Activated CD4-positive, alpha-beta T cell treated with anti-CD3 and anti-CD28 coated beads, Interleukin-2, amount 10 ng/mL, durations not matched to agents 24 days and 14 days (primary cell): ENCODE data around the gene GALM. TPM values are rescaled to one million over a fixed set of nuclear protein-coding genes. Genes with fewer than 3 reads are reported as not detected.
"Not testable (repeated sequence)": the region's sequence is repeated elsewhere in the genome, so short reads cannot be mapped to it uniquely, and the experiment has no call there.

Experiments
- DNase-seq: peaks from one replicate; pipeline ENCODE4 v3.0.0; 2022
- H3K27ac Mint-ChIP-seq: one replicate; pipeline ENCODE4 v1.8.0; 2022; ENCODE audit warnings: mild to moderate bottlenecking, mixed read lengths
- H3K27me3 Mint-ChIP-seq: one replicate; pipeline ENCODE4 v1.8.0; 2022; ENCODE audit warnings: mixed read lengths
- H3K36me3 Mint-ChIP-seq: one replicate; pipeline ENCODE4 v1.8.0; 2022; ENCODE audit warnings: low read depth, mild to moderate bottlenecking, mixed read lengths
- H3K4me1 Mint-ChIP-seq: one replicate; pipeline ENCODE4 v1.8.0; 2021; ENCODE audit warnings: mixed read lengths
- H3K4me3 Mint-ChIP-seq: one replicate; pipeline ENCODE4 v1.8.0; 2022; ENCODE audit warnings: mild to moderate bottlenecking, moderate library complexity, mixed read lengths
- H3K9me3 Mint-ChIP-seq: one replicate; pipeline ENCODE4 v1.8.0; 2021; ENCODE audit warnings: mixed read lengths
- intact Hi-C: fragments of 100-400 bp; cut with micrococcal nuclease; formaldehyde crosslinking; loops from one replicate; pipeline ENCODE4 v1.15.1; 2023
- total RNA-seq: library from RNA; stranded (reverse); gene quantifications from 2 replicates; pipeline ENCODE4 v1.2.3, GENCODE V29; 2022

GALM gene
- total RNA-seq, 1 donor from 2014 or later = 57.4 TPM

DNA sequence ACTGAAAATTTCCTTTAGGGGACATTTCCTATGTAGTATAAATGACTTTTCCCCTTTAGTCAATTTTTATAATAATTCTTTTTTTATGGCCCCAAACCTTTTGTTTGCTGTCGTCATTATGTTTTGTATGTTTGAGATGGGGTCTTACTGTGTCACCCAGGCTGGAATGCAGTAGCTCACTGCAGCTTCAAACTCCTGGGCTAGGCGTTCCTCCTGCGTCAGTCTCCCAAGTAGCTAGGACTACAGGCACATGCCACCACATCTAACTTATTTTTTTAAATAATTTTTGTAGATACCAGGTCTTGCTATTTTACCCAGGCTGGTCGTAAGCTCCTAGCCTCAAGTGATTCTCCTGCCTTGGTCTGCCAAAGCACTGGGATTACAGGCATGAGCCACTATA lies 30.8 kb upstream of the GALM start:
- Mint-ChIP-seq H3K27ac (no peak overlapping the region), H3K9me3 (peaks cover 7% of the 10 kb centered on the region), H3K4me1 (peaks cover 34% of the 10 kb centered on the region), H3K36me3 (peaks cover 2% of the 10 kb centered on the region), H3K27me3 (no peaks in the 10 kb centered on the region), H3K4me3 (no peak overlapping the region)
- intact Hi-C loops = no loop called here
- DNase-seq = no peak

GRCh38 chr2:38636069-38636468 lies 29.8 kb upstream of the GALM start:
- H3K4me3 Mint-ChIP-seq = no peak overlapping the region

GRCh38 chr2:38642373-38643017 lies 23.4 kb upstream of the GALM start:
- not testable (repeated sequence) for H3K27me3 Mint-ChIP-seq, H3K4me3 Mint-ChIP-seq, DNase-seq, H3K36me3 Mint-ChIP-seq, H3K9me3 Mint-ChIP-seq
- Mint-ChIP-seq H3K4me1 (peaks cover 28% of the 10 kb centered on the region), H3K27ac (peak overlapping the region; percentile 66)
- intact Hi-C loops = loop anchor here (2.0 kb wide), 1 partner anchor 16 kb away; no protein-coding TSS in a partner anchor

More at GRCh38 chr2:38636069-38636468, 29.8 kb upstream of the GALM start:
- peaks cover 7% of the 10 kb centered on the region for H3K9me3 Mint-ChIP-seq
- intact Hi-C loops = no loop called here
- DNase-seq = no peak
- H3K4me1 Mint-ChIP-seq = peaks cover 35% of the 10 kb centered on the region
- no peaks in the 10 kb centered on the region for H3K27me3 Mint-ChIP-seq
- H3K36me3 Mint-ChIP-seq = peaks cover 2% of the 10 kb centered on the region
- H3K27ac Mint-ChIP-seq = no peak overlapping the region

DNA sequence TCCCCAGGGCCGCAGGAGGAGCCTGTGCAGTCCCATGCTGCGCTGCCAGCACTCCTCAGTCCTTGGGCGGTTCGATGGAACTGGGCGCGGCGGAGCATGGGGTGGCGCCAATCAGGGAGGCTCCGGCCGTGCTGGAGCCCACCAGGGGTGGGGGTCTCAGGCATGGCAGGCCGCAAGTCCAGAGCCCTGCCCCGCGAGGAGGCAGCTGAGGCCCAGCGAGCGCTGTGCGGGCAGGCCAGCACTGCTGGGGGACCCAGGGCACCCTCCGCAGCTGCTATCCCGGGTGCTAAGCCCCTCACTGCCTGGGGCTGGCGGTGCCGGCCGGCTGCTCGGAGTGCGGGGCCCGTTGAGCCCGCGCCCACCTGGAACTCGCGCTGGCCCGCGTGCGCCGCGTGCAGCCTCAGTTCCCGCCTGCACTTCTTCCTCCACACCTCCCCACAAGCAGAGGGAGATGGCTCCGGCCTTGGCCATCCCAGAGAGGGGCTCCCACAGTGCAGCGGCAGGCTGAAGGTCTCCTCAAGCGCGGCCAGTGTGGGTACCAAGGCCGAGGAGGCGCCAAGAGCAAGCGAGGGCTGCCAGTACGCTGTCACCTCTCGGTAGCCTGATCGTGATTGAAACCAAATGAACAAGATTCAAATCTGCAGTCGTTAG lies 22.8 kb upstream of the GALM start:
- peak overlapping the region; percentile 71 for H3K4me3 Mint-ChIP-seq
- peak overlapping the region; percentile 90 for H3K27ac Mint-ChIP-seq
- H3K4me1 Mint-ChIP-seq = peaks cover 34% of the 10 kb centered on the region
- H3K27me3 Mint-ChIP-seq = no peaks in the 10 kb centered on the region
- H3K9me3 Mint-ChIP-seq = peaks cover 5% of the 10 kb centered on the region
- intact Hi-C loops = loop anchor here (2.0 kb wide), 1 partner anchor 16 kb away; no protein-coding TSS in a partner anchor
- H3K36me3 Mint-ChIP-seq = peaks cover 6% of the 10 kb centered on the region
- no peak for DNase-seq

DNA sequence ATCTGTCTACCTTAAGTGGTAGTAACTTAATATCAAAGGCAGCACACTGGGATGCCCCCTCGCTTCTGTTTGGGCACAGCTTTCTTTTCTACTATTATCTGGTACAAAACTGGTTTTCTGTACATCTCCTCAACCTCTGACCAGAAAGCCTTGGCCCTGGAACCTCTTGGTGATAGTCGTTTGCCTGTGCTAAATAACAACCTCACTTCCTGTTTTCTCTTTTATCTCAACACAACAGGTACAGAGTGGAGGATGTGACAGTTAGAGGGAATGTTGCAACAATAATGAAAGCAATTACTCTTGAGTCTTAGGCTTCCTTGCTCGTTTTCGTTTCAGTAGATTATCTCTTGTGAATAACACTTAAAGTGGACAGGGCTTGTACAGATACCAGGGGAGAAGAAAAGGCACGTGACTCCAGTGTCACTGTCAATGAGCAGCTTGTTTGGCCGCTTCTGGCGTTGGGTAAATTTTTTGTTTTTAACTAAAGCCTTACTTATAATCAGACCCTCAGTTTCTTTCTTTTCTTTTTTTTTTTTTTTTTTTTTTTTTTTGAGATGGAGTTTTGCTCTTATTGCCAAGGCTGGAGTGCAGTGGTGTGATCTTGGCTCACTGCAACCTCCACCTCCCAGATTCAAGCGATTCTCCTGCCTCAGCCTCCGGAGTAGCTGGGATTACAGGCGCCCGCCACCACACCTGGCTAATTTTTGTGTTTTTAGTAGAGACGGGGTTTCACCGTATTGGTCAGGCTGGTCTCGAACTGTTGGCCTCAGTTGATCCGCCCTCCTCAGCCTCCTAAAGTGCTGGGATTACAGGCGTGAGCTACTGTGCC lies 22.0 kb upstream of the GALM start:
- intact Hi-C loops = loop anchor here (1.0 to 2.0 kb wide), 2 partner anchors 9 to 17 kb away; no protein-coding TSS in a partner anchor
- Mint-ChIP-seq H3K9me3 (peaks cover 13% of the 10 kb centered on the region), H3K4me3 (peak overlapping the region; percentile 71), H3K36me3 (peaks cover 11% of the 10 kb centered on the region), H3K4me1 (peaks cover 38% of the 10 kb centered on the region), H3K27ac (peak overlapping the region; percentile 90)
- not testable (repeated sequence) for H3K27me3 Mint-ChIP-seq
- peak; percentile 82 for DNase-seq

DNA sequence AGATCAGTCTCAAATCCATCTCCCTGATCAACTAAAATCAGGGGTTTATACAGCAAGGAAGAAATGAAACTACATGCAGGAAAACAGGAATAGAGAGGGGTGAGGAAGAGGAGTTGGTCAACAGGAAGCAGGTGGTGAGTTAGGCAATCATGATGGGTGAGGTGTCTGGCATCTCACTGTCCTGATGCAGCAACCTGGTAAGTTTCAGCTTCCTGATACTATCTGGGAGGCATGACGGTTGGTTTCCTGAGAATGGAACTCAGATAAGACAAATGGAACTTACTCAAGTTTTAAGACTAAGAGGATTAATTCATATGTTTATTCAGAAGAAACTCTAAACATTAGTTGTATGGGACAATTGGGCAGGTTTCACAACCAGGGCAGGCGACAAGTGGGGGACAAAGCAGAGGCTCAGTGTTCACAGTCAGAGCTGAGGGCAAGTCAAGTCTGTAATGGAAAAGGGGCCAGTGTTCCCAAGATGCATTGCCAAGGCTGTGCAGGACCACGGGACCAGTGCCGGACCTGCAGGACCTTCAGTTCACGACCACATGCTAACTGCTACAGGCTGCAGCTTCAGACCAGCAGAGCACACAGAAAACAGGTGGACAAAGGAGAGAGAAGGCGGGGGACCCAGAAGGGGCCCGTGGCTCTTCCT lies 17.7 kb upstream of the GALM start:
- no peak for DNase-seq
- peak overlapping the region; percentile 77 for H3K27ac Mint-ChIP-seq
- H3K9me3 Mint-ChIP-seq = peaks cover 20% of the 10 kb centered on the region
- no peaks in the 10 kb centered on the region for H3K27me3 Mint-ChIP-seq
- H3K36me3 Mint-ChIP-seq = peaks cover 15% of the 10 kb centered on the region
- intact Hi-C loops = no loop called here
- peaks cover 45% of the 10 kb centered on the region for H3K4me1 Mint-ChIP-seq
- H3K4me3 Mint-ChIP-seq = peak overlapping the region; percentile 9

DNA sequence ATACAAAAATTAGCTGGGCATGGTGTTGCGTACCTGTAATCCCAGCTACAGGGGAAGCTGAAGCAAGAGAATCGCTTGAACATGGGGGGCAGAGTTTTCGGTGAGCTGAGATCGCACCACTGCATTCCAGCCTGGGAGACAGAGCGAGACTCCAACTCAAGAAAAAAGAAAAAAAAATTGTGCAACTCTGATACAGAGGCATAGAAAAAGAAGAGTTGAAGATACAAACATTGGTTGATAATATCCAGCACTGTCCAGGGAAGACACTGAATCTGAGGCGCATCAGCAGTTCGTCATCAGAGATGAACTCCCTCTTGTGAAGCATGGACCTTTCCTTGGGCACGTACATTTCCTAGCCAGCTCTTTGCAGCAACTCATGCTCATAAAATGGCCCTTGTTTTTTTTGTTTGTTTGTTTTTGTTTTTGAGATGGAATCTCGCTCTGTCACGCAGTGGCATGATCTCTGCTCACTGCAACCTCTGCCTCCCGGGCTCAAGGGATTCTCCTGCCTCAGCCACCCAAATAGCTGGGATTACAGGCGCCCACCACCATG lies 16.7 kb upstream of the GALM start:
- intact Hi-C loops = no loop called here
- Mint-ChIP-seq H3K9me3 (peaks cover 20% of the 10 kb centered on the region), H3K4me1 (peaks cover 51% of the 10 kb centered on the region), H3K36me3 (peaks cover 15% of the 10 kb centered on the region), H3K27me3 (no peaks in the 10 kb centered on the region), H3K27ac (peak overlapping the region; percentile 28), H3K4me3 (no peak overlapping the region)
- no peak for DNase-seq

DNA sequence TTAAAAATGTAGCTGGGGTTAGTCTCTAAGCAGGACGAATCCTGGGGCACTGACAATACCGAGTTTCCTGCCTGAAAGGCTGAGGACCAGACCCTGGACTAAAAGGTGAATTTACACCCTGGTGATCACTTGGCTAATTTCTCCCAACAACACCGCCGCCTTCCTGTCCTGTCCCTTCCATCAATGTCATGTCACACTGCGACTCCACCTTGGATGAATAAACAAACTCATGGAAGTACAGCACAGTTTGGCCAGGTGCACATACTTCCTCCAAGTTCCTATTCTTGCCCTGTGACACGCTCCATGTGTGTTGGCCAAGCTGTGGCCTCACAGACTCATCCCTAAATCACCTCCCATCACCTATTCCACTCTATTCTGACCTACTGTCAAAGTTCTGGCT lies 15.9 kb upstream of the GALM start:
- intact Hi-C loops = no loop called here
- H3K9me3 Mint-ChIP-seq = peaks cover 20% of the 10 kb centered on the region

GRCh38 chr2:38650717-38651116 lies 15.2 kb upstream of the GALM start:
- intact Hi-C loops = no loop called here
- H3K4me1 Mint-ChIP-seq = peaks cover 59% of the 10 kb centered on the region

More for the DNA sequence above, 15.9 kb upstream of the GALM start:
- DNase-seq = no peak
- Mint-ChIP-seq H3K27me3 (no peaks in the 10 kb centered on the region), H3K4me1 (peaks cover 55% of the 10 kb centered on the region), H3K4me3 (peak overlapping the region; percentile 0), H3K27ac (peak overlapping the region; percentile 87), H3K36me3 (peaks cover 15% of the 10 kb centered on the region)

DNA sequence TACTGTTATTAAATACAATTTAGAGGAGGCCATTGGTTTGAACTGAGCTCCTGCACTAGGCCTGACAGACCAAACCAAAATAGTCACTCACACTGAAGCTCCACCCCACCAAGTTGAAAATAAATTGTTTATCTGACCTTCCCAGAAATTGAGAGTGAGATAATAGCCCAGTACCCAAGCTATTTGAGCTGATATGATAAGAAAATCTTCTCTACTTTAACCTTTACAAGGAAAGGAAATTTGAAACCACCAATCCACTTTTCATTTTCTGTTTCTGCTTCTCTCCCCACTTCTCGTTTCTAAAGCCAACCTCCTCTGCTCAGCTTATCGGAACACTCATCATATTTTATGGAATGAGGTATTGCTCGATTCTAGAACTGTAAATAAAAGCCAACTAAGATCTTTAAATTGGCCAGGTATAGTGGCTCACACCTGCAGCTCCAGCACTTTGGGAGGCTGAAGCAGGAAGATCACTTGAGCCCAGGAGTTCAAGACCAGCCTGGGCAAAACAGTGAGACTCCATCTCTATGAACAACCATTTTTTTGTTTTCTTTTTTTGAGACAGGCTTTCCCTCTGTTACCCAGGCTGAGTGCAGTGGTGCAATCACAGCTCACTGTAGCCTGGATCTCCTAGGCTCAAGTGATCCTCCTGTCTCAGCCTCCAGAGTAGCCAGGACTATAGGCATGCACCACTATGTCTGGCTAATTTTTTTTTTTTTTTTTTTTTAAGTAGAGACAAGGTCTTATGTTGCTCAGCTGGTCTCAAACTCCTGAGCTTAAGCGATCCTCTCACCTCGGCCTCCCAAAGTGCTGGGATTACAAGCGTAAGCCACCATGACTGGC lies 13.3 kb upstream of the GALM start:
- DNase-seq = peak; percentile 71
- H3K36me3 Mint-ChIP-seq = peaks cover 15% of the 10 kb centered on the region
- intact Hi-C loops = loop anchor here (1.0 to 2.0 kb wide), 10 partner anchors 8 to 476 kb away; no protein-coding TSS in a partner anchor

More at GRCh38 chr2:38650717-38651116, 15.2 kb upstream of the GALM start:
- H3K4me3 Mint-ChIP-seq = no peak overlapping the region
- H3K27me3 Mint-ChIP-seq = no peaks in the 10 kb centered on the region
- peaks cover 20% of the 10 kb centered on the region for H3K9me3 Mint-ChIP-seq
- no peak for DNase-seq
- peaks cover 15% of the 10 kb centered on the region for H3K36me3 Mint-ChIP-seq
- H3K27ac Mint-ChIP-seq = peak overlapping the region; percentile 87

DNA sequence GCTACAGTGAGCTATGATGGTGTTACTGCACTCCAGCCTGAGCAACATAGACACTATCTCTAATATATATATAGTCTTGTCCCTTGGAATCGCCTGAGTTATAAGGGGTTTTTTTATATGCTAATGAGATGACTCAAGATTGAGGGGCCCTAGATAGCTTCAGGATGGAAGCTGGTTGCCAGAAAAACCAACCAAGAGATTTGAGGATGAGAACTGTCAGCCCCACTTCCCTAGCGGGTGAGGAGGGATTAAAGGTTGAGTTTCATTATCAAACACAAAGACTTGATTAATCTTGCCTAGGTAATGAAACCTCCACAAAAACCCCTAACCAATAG lies 12.6 kb upstream of the GALM start:
- Mint-ChIP-seq H3K27ac (peak overlapping the region; percentile 87), H3K36me3 (peaks cover 9% of the 10 kb centered on the region), H3K4me1 (peaks cover 60% of the 10 kb centered on the region), H3K4me3 (peak overlapping the region; percentile 63), H3K9me3 (peaks cover 15% of the 10 kb centered on the region), H3K27me3 (no peaks in the 10 kb centered on the region)
- intact Hi-C loops = loop anchor here (1.0 to 2.0 kb wide), 10 partner anchors 9 to 475 kb away; no protein-coding TSS in a partner anchor
- DNase-seq = no peak

More for the DNA sequence above, 13.3 kb upstream of the GALM start:
- peaks cover 66% of the 10 kb centered on the region for H3K4me1 Mint-ChIP-seq
- H3K4me3 Mint-ChIP-seq = peak overlapping the region; percentile 66
- no peaks in the 10 kb centered on the region for H3K27me3 Mint-ChIP-seq
- peaks cover 21% of the 10 kb centered on the region for H3K9me3 Mint-ChIP-seq
- H3K27ac Mint-ChIP-seq = peak overlapping the region; percentile 87

GRCh38 chr2:38653715-38654527 lies 12.0 kb upstream of the GALM start:
- peaks cover 9% of the 10 kb centered on the region for H3K9me3 Mint-ChIP-seq
- no peaks in the 10 kb centered on the region for H3K27me3 Mint-ChIP-seq
- H3K4me3 Mint-ChIP-seq = peak overlapping the region; percentile 63
- peaks cover 6% of the 10 kb centered on the region for H3K36me3 Mint-ChIP-seq
- DNase-seq = peak; percentile 82
- H3K27ac Mint-ChIP-seq = peak overlapping the region; percentile 87
- intact Hi-C loops = loop anchor here (1.0 to 2.0 kb wide), 10 partner anchors 10 to 475 kb away; no protein-coding TSS in a partner anchor
- peaks cover 58% of the 10 kb centered on the region for H3K4me1 Mint-ChIP-seq
